Lower leg skin (tissue), 4 donors: ENCODE measurements around the gene GPD2. TPM values are rescaled to one million over a fixed set of nuclear protein-coding genes. Genes with fewer than 3 reads are reported as not detected.

Experiments used
- DNase-seq, 2 donors: peaks; one replicate each; pipeline ENCODE4 v3.0.0-alpha.2; 2019; ENCODE audit warnings: low spot score in 2 of 2
- H3K4me3 ChIP-seq: fragments of 200-600 bp; sonication (generic); 2 replicates; pipeline ENCODE4 v1.5.1; 2017; ENCODE audit warnings: mild to moderate bottlenecking, low read depth; ENCODE audit not compliant: poor library complexity, severe bottlenecking
- CTCF ChIP-seq, 3 donors: fragments of 450-650 bp; IDR thresholded peaks; one replicate each; pipeline ENCODE4 v1.5.1; 2016; ENCODE audit warnings: antibody characterized with exemption in 3 of 3, mild to moderate bottlenecking in 3 of 3, moderate library complexity in 2 of 3
- POLR2A ChIP-seq, 2 donors: fragments of 450-650 bp; IDR thresholded peaks; one replicate each; pipeline ENCODE4 v1.6.1; 2016 to 2017; ENCODE audit warnings: antibody characterized with exemption in 2 of 2, mild to moderate bottlenecking in 1 of 2, moderate library complexity in 1 of 2
- WGBS, 2 donors: methylation state at CpG; one replicate each; pipeline ENCODE4 v1.1.5; 2018; 5-methylcytosine and 5-hydroxymethylcytosine counted together
- intact Hi-C: fragments of 100-400 bp; cut with DNase I; formaldehyde crosslinking; loops from one replicate; pipeline ENCODE4 v1.15.0; 2023; ENCODE audit warnings: low total_unique reads
- total RNA-seq, 4 donors: library from RNA; depleted of rRNA; stranded (reverse); fragments of >200 nt; gene quantifications; one replicate each; pipeline ENCODE4 v1.1.0, GENCODE V29; 2016

The GPD2 gene
- total RNA-seq, 4 donors from 2014 or later, result 50.0 to 83.5 (median 64.6) TPM

GRCh38 chr2:156455361-156455975 is 19.3 kb downstream of the GPD2 start:
- intact Hi-C loops, result no loop called here
- TF ChIP-seq POLR2A (IDR thresholded peaks at IDR 0.05), result no peak
- no peak for TF ChIP-seq CTCF (IDR thresholded peaks at IDR 0.05)
- no peak for DNase-seq
- no peak overlapping the region for H3K4me3 ChIP-seq
- 67 to 75% methylated on average over 2 of the region's 2 CpGs for WGBS, 2 donors

DNA sequence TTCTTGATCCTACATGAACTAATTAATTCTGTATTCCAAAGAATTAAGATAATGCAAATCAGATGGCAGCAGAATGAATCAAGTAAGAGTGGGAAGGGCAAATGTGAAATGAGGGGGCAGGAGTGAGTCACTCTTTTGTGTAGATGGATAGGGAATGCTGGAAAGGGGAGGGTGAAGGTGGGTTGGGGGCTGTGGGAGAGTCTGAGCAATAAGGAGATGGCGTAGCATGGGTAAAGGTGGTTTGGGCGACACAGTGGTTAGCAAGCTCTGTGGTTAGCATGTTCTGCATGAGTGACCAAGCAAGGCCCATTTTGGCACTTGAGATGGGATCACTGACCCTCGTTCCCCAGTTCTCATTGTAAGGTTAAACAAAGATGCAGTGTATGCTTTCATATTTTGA is 20.4 kb downstream of the GPD2 start:
- TF ChIP-seq CTCF (IDR thresholded peaks at IDR 0.05), result no peak
- TF ChIP-seq POLR2A (IDR thresholded peaks at IDR 0.05), result no peak
- 89 to 95% methylated on average over 3 of the region's 3 CpGs for WGBS, 2 donors
- H3K4me3 ChIP-seq, result no peak overlapping the region
- intact Hi-C loops, result no loop called here
- no peak for DNase-seq

- H3K4me3 ChIP-seq, result no peak overlapping the region
- WGBS, 2 donors, result 64 to 73% methylated on average over 8 of the region's 8 CpGs
- no peak for TF ChIP-seq CTCF (IDR thresholded peaks at IDR 0.05)
- no peak for TF ChIP-seq POLR2A (IDR thresholded peaks at IDR 0.05)
- intact Hi-C loops, result no loop called here
- no peak for DNase-seq
These were observed 21.6 kb downstream of the GPD2 start for GRCh38 chr2:156457523-156458517.

DNA sequence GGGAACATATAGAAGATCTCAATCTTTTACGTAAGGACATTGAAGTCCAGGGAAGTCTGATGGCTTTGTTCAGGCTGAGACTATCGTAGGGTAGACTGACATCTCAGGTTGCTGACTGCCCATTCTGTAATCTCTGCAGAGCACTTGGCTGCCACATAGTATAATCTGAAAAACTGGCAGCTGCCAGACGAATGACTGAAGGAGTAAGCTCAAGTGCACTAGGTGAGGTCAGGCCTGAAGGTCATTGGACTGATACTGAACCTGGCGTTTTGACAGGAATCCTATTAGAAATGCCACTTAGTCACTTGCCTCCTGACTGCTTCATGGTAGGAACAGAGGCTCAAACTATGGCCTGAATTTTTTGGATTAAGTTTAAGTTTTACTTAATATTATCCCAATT is 23.5 kb downstream of the GPD2 start:
- no peak for DNase-seq
- TF ChIP-seq POLR2A (IDR thresholded peaks at IDR 0.05) (no peak), CTCF (IDR thresholded peaks at IDR 0.05) (no peak)
- WGBS, 2 donors, result 72 to 77% methylated on average over 4 of the region's 4 CpGs
- H3K4me3 ChIP-seq, result no peak overlapping the region
- intact Hi-C loops, result no loop called here

GRCh38 chr2:156464106-156464505 is 27.9 kb downstream of the GPD2 start:
- DNase-seq, result no peak
- TF ChIP-seq POLR2A (IDR thresholded peaks at IDR 0.05) (no peak), CTCF (IDR thresholded peaks at IDR 0.05) (no peak)
- H3K4me3 ChIP-seq, result no peak overlapping the region
- WGBS, 2 donors, result 39 to 44% methylated on average over 1 of the region's 1 CpG
- intact Hi-C loops, result no loop called here
